K562 (cell line): ENCODE data around the gene SMARCB1. TPM values are rescaled to one million over a fixed set of nuclear protein-coding genes. Genes with fewer than 3 reads are reported as not detected.

ENCODE experiments used
- CTCF ChIP-seq, 3 experiments: IDR thresholded peaks in 2 of 3; conservative IDR thresholded peaks in 1 of 3; 2 replicates each; pipeline ENCODE4 v1.5.1; 2011 to 2012; ENCODE audit warnings: low read length in 3 of 3, mild to moderate bottlenecking in 3 of 3, control low read depth in 2 of 3, improper control_type of control experiment in 1 of 3, inconsistent platforms in 1 of 3, low read depth in 1 of 3, mixed read lengths in 1 of 3, moderate library complexity in 1 of 3; ENCODE audit not compliant: insufficient read depth in 2 of 3
- MECOM ChIP-seq: fragments of 250-450 bp; sonication (Bioruptor Pico); IDR thresholded peaks from 2 replicates; pipeline ENCODE4 v1.8.0; 2022; ENCODE audit warnings: inconsistent platforms
- MGA ChIP-seq: fragments of 450-650 bp; IDR thresholded peaks from 2 replicates; pipeline ENCODE4 v1.6.1; 2016; ENCODE audit warnings: mild to moderate bottlenecking, moderate library complexity
- PHF21A ChIP-seq: fragments of 450-650 bp; IDR thresholded peaks from 2 replicates; pipeline ENCODE4 v1.6.1; 2017; ENCODE audit warnings: low read depth, borderline replicate concordance
- POU5F1 ChIP-seq: fragments of 150-350 bp; IDR thresholded peaks from 2 replicates; pipeline ENCODE4 v1.6.1; 2014; ENCODE audit warnings: borderline replicate concordance, low read length, low read depth, mild to moderate bottlenecking; ENCODE audit not compliant: partially characterized antibody
- SIN3A ChIP-seq, 2 experiments: fragments of 150-350 bp in 1 of 2; IDR thresholded peaks; 2 replicates each; pipeline ENCODE4 v1.6.1; 2011 to 2016; ENCODE audit warnings: borderline replicate concordance in 2 of 2, low read depth in 2 of 2, low read length in 2 of 2, mild to moderate bottlenecking in 2 of 2, moderate library complexity in 2 of 2; ENCODE audit not compliant: control insufficient read depth in 1 of 2
- ZNF212 ChIP-seq: fragments of 450-650 bp; formaldehyde crosslinking; IDR thresholded peaks from 2 replicates; pipeline ENCODE4 v1.4.0; 2020; ENCODE audit warnings: mild to moderate bottlenecking
- polyA plus RNA-seq, 8 experiments: library from polyadenylated mRNA; depleted of rRNA in 4 of 8; stranded (reverse) in 5 of 8; unstranded in 3 of 8; fragments of >200 nt; fragmentation: Nextera tagmentation in 2 of 8; fragmentation: Illumina TruSeq in 1 of 8; extraction: Ambion mirVana in 2 of 8; extraction: Trizol in 1 of 8; gene quantifications; 2 replicates each; pipeline versions ENCODE4 v1.2.1 to v1.2.3, GENCODE V29; 2011 to 2014; ENCODE audit warnings: inconsistent platforms in 1 of 8, missing spikeins in 1 of 8
- total RNA-seq, 7 experiments: library from RNA; depleted of rRNA in 6 of 7; stranded (reverse); fragments of >200 nt in 6 of 7; fragmentation: Illumina TruSeq in 2 of 7; extraction: Trizol in 2 of 7; gene quantifications; 2 replicates each; pipeline versions ENCODE4 v1.2.1 to v1.2.3, GENCODE V29; 2011 to 2021; ENCODE audit warnings: low replicate concordance in 1 of 7

The SMARCB1 gene
- total and polyA plus RNA-seq, 9 of the 15 experiments (the other 6 are each of a cell fraction or from before 2014, with no cell fraction given): 1.2 to 113 (median 65.4) TPM

GRCh38 chr22:23772649-23773473 lies 13.9 kb upstream of the SMARCB1 start, which contains the start of gene MMP11 (continued):
- TF ChIP-seq MGA (peak; percentile 30; the same call in 1 of the 2 replicates), MECOM (CRISPR knock-in tag) (no peak), CTCF (IDR thresholded peaks at IDR 0.05 in 2 of 3, conservative IDR thresholded peaks at IDR 0.05 in 1 of 3; ENCODE audit: insufficient read depth in 2 of 3, low read depth in 1 of 3, low read length in 3 of 3) (peak in 2 of 3 experiments; percentile 10; a peak in 1 of 6 replicates), SIN3A (IDR thresholded peaks at IDR 0.05; ENCODE audit: borderline replicate concordance in 2 of 2, control insufficient read depth in 1 of 2, low read depth in 2 of 2, low read length in 2 of 2) (no peak), POU5F1 (no peak), ZNF212 (CRISPR knock-in tag) (no peak), PHF21A (no peak)
